Osteocyte (in vitro differentiated cells): ENCODE data around the gene STK38L. TPM values are rescaled to one million over a fixed set of nuclear protein-coding genes. Genes with fewer than 3 reads are reported as not detected.

ENCODE experiments used
- DNase-seq: peaks from one replicate; pipeline ENCODE4 v3.0.0; 2021; ENCODE audit warnings: mixed read lengths; ENCODE audit not compliant: unreplicated experiment; ENCODE audit errors: extremely low spot score
- H3K27ac Mint-ChIP-seq: one replicate; pipeline ENCODE4 v1.8.0; 2021; ENCODE audit warnings: mild to moderate bottlenecking, mixed read lengths; ENCODE audit not compliant: unreplicated experiment
- H3K27me3 Mint-ChIP-seq: one replicate; pipeline ENCODE4 v1.8.0; 2021; ENCODE audit warnings: mixed read lengths; ENCODE audit not compliant: unreplicated experiment
- H3K36me3 Mint-ChIP-seq: one replicate; pipeline ENCODE4 v1.8.0; 2021; ENCODE audit warnings: mixed read lengths; ENCODE audit not compliant: unreplicated experiment
- H3K4me1 Mint-ChIP-seq: one replicate; pipeline ENCODE4 v1.8.0; 2021; ENCODE audit warnings: mixed read lengths; ENCODE audit not compliant: unreplicated experiment
- H3K4me3 Mint-ChIP-seq: one replicate; pipeline ENCODE4 v1.8.0; 2021; ENCODE audit warnings: mild to moderate bottlenecking, moderate library complexity, mixed read lengths; ENCODE audit not compliant: unreplicated experiment
- H3K9me3 Mint-ChIP-seq: one replicate; pipeline ENCODE4 v1.8.0; 2021; ENCODE audit warnings: mixed read lengths; ENCODE audit not compliant: unreplicated experiment
- total RNA-seq: library from RNA; stranded (reverse); gene quantifications from 2 replicates; pipeline ENCODE4 v1.2.1, GENCODE V29; 2021
- TF ChIP-seq, protein P1 (sequence below): fragments of 200-600 bp; sonication (generic); IDR thresholded peaks from 2 replicates; pipeline ENCODE4 v1.5.0; 2021; ENCODE audit warnings: antibody characterized with exemption, mild to moderate bottlenecking, moderate library complexity

Gene STK38L
- total RNA-seq, 1 donor from 2014 or later = 81.3 TPM

DNA sequence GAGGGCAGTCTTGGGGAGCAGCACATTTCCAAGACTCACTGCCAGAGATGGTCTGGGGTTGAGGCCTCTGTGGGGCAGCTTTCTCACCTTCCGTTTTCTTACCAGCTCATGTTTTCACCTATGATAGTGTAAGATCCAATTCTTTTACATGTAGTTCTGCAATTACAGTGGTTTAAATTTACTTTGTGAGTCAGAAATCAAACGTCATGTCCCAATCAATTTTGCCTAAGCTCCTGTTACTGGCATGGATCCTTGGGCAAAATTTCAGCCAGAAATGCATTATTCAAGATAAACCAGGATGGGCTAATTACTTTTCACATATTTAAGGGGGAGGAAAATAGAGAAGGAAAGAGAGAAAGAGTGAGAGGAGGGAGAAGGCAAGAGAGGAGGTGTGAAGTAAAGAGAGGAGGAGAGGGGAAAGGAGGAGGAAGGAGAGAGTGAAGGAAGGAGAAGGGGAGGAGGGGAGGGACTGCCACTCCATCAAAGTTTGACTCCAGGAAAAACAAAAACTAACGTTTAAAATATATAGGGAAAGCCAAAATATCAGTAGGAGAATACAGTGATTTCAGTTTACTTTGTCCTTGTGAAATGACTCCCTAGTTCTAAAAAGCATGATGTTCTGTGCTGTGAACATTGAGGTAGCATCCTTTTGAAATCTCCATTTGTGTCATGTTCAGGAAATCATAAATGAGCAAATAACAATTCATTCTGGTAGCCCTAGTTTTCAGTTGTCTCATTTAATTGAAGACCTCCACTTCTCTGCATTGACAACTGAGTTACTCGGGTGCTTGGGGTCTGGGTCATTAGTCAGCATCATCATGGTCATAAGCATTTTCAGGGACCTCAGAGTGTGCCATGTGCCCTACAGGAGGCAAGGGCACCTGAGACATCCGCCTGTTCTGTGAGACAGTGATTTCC is 91.5 kb downstream of the STK38L start:
- H3K27me3 Mint-ChIP-seq = no peaks in the 10 kb centered on the region
- peaks cover 30% of the 10 kb centered on the region for H3K4me1 Mint-ChIP-seq
- H3K27ac Mint-ChIP-seq = no peak overlapping the region
- H3K4me3 Mint-ChIP-seq = no peak overlapping the region
- no peak for DNase-seq
- H3K9me3 Mint-ChIP-seq = no peaks in the 10 kb centered on the region
- TF ChIP-seq, protein P1, sequence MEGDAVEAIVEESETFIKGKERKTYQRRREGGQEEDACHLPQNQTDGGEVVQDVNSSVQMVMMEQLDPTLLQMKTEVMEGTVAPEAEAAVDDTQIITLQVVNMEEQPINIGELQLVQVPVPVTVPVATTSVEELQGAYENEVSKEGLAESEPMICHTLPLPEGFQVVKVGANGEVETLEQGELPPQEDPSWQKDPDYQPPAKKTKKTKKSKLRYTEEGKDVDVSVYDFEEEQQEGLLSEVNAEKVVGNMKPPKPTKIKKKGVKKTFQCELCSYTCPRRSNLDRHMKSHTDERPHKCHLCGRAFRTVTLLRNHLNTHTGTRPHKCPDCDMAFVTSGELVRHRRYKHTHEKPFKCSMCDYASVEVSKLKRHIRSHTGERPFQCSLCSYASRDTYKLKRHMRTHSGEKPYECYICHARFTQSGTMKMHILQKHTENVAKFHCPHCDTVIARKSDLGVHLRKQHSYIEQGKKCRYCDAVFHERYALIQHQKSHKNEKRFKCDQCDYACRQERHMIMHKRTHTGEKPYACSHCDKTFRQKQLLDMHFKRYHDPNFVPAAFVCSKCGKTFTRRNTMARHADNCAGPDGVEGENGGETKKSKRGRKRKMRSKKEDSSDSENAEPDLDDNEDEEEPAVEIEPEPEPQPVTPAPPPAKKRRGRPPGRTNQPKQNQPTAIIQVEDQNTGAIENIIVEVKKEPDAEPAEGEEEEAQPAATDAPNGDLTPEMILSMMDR = no peak
- no peaks in the 10 kb centered on the region for H3K36me3 Mint-ChIP-seq

DNA sequence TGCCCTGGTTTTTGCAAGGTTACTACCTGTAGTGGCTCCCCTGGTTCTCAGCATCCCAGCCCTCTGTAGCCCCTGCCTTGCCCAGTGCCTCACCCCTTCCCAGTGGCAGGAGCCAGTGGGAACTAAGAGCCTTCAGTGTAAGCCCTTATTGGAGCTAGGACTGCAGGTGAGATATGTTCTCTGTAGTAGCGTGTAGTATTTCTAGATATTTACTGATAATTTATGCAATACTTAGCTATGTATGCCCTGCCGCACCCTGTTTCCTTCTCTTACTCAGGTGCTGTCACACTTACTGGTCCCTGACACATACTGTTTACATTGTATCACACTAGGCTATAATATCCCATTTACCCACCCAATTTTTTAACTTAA is 92.2 kb downstream of the STK38L start:
- Mint-ChIP-seq H3K36me3 (no peaks in the 10 kb centered on the region), H3K4me1 (peaks cover 24% of the 10 kb centered on the region), H3K27ac (no peak overlapping the region), H3K9me3 (no peaks in the 10 kb centered on the region), H3K4me3 (no peak overlapping the region), H3K27me3 (no peaks in the 10 kb centered on the region)
- TF ChIP-seq, protein P1 = no peak
- no peak for DNase-seq

DNA sequence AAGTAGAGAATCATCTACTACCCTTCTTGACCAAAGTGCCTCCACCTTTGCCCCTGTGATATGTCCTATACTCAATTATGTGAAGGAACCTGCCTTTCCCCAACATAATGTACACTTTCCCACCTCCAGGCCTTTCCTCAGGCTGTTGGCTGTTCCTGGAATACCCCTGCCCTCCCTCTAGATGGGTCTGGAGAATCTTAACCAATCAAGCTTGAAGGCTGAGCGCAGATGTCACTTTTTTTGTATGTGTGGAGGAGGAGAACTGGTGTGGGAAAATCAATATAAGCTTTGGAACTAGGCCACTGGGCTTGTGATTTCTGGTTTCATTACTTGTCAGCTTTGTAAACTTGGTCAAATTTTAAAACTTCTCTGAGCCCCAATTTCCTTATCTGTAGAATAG is 93.3 kb downstream of the STK38L start:
- TF ChIP-seq, protein P1 = no peak
- H3K36me3 Mint-ChIP-seq = no peaks in the 10 kb centered on the region
- no peaks in the 10 kb centered on the region for H3K27me3 Mint-ChIP-seq
- no peaks in the 10 kb centered on the region for H3K9me3 Mint-ChIP-seq
- H3K4me3 Mint-ChIP-seq = no peak overlapping the region
- peaks cover 13% of the 10 kb centered on the region for H3K4me1 Mint-ChIP-seq
- no peak overlapping the region for H3K27ac Mint-ChIP-seq
- no peak for DNase-seq

DNA sequence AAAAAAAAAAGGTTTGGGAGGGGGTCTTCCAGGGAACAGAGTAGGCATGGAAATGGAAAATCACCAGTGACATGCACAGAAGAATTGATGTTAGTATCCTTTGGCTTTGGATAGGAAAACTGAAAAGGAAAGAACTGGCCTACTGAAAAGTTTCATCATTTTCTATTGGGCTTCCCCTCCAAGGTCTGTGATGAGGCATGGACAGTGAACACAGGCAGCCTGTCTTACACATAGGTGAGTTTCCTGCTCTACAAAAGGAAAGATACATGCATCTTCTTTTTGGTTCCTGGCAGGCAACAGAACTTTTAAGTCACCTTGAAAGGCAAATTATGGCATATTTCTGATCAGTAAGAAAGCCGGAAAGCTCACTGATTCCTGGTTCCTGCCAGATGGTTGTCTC is 94.4 kb downstream of the STK38L start:
- Mint-ChIP-seq H3K27me3 (no peaks in the 10 kb centered on the region), H3K27ac (no peak overlapping the region), H3K36me3 (no peaks in the 10 kb centered on the region), H3K9me3 (no peaks in the 10 kb centered on the region), H3K4me3 (no peak overlapping the region), H3K4me1 (peaks cover 12% of the 10 kb centered on the region)
- no peak for DNase-seq
- TF ChIP-seq, protein P1 = no peak

DNA sequence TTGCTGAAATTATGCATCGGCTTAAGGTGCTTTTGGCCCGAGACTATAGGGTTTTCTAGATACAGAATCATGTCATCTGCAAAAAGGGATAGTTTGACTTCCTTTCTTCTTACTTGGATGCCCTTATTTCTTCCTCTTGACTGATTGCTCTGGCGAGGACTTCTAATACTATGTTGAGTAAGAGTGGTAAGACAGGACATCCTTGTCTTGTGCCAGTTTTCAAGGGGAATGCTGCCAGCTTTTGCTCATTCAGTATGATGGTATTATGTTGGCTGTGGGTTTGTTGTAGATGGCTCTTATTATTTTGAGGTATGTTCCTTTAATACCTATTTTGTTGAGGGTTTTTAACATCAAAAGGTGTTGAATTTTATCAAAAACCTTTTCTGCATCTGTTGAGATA is 96.9 kb downstream of the STK38L start:
- H3K27ac Mint-ChIP-seq = no peak overlapping the region
- H3K4me1 Mint-ChIP-seq = peaks cover 13% of the 10 kb centered on the region
- TF ChIP-seq, protein P1 = no peak
- no peaks in the 10 kb centered on the region for H3K9me3 Mint-ChIP-seq
- H3K27me3 Mint-ChIP-seq = no peaks in the 10 kb centered on the region
- no peak overlapping the region for H3K4me3 Mint-ChIP-seq
- no peak for DNase-seq
- H3K36me3 Mint-ChIP-seq = no peaks in the 10 kb centered on the region
